H1 (cell line): ENCODE data around the gene COG7. TPM values are rescaled to one million over a fixed set of nuclear protein-coding genes. Genes with fewer than 3 reads are reported as not detected.

ENCODE experiments used
- BCL11A ChIP-seq, 2 experiments: IDR thresholded peaks; one replicate each; pipeline ENCODE4 v1.6.1; 2011; ENCODE audit warnings: low read depth in 2 of 2, low read length in 2 of 2, mild to moderate bottlenecking in 2 of 2
- HDAC6 ChIP-seq: IDR thresholded peaks from one replicate; pipeline ENCODE4 v1.7.1; 2012; ENCODE audit warnings: low read depth, mild to moderate bottlenecking, inconsistent platforms, low read length, moderate library complexity
- PHF8 ChIP-seq: fragments of 200-600 bp; sonication (generic); conservative IDR thresholded peaks from 2 replicates; pipeline ENCODE4 v1.7.1; 2012; ENCODE audit warnings: low read depth, mild to moderate bottlenecking, inconsistent platforms, low read length, moderate library complexity
- SP1 ChIP-seq: IDR thresholded peaks from 2 replicates; pipeline ENCODE4 v1.6.1; 2011; ENCODE audit warnings: low read depth, low read length
- TEAD4 ChIP-seq: IDR thresholded peaks from 2 replicates; pipeline ENCODE4 v1.6.1; 2012; ENCODE audit warnings: low read depth, low read length, inconsistent platforms, mixed read lengths
- USF2 ChIP-seq: IDR thresholded peaks from 2 replicates; pipeline ENCODE4 v1.6.1; 2011; ENCODE audit warnings: low read length, improper control_type of control experiment
- polyA plus RNA-seq, 7 experiments: library from polyadenylated mRNA; depleted of rRNA in 3 of 7; stranded (reverse) in 5 of 7; unstranded in 2 of 7; fragments of >200 nt in 5 of 7; fragments of 200-250 nt in 2 of 7; gene quantifications; 1 replicate in 5 of 7; 2 replicates in 1 of 7; 4 replicates in 1 of 7; pipeline versions ENCODE4 v1.2.1 to v1.2.3, GENCODE V29; 2011 to 2013; ENCODE audit warnings: missing spikeins in 2 of 7, mixed read lengths in 2 of 7
- total RNA-seq: library from RNA; stranded (reverse); fragmentation: NEBNext Ultra II Directional; extraction: Animal tissue kit (Norgen Biotek cat#: 25700); gene quantifications from 2 replicates; pipeline ENCODE4 v1.2.1, GENCODE V29; 2021

Gene COG7
- total and polyA plus RNA-seq, 2 of the 8 experiments (the other 6 are each of a cell fraction or from before 2014, with no cell fraction given): 17.2 to 40.4 TPM

GRCh38 chr16:23465179-23465578 is 12.2 kb upstream of the COG7 start (continued):
- TF ChIP-seq USF2 (no peak), TEAD4 (no peak), SP1 (no peak), PHF8 (no peak), HDAC6 (no peak), BCL11A (IDR thresholded peaks at IDR 0.05; ENCODE audit: low read depth in 2 of 2, low read length in 2 of 2) (no peak)
